ENCODE data around the gene THNSL1.
"Not testable (repeated sequence)": the region's sequence is repeated elsewhere in the genome, so short reads cannot be mapped to it uniquely, and the experiment has no call there.

Gene THNSL1
- total RNA-seq, result 2.7 to 6.5 (median 3.3) reads per million in 4 donors

- peak; percentile 95 to 98 (median 96) for DNase-seq
Measured at GRCh38 chr10:25016376-25017153, at the start of gene THNSL1. Gene THNSL1, plus strand, starts transcription at chr10:25016612. Its CDS starts 6,612 bp downstream, at chr10:25023224.

GRCh38 chr10:24966962-24967481, 49.4 kb upstream of the THNSL1 start:
- no peak for DNase-seq

- no peak for DNase-seq
Measured at GRCh38 chr10:24968349-24968748, 48.1 kb upstream of the THNSL1 start.

- DNase-seq, result not testable (repeated sequence)
Measured at GRCh38 chr10:24968951-24969350, 47.5 kb upstream of the THNSL1 start.

- DNase-seq, result no peak
Measured at GRCh38 chr10:24969841-24970281, 46.6 kb upstream of the THNSL1 start.

- DNase-seq, result no peak
Measured at GRCh38 chr10:24971374-24971773, 45.0 kb upstream of the THNSL1 start.

GRCh38 chr10:24973163-24973562, 43.2 kb upstream of the THNSL1 start:
- DNase-seq, result no peak

- no peak for DNase-seq
Measured at GRCh38 chr10:24974976-24975375, 41.4 kb upstream of the THNSL1 start.

- DNase-seq, result no peak
Measured at GRCh38 chr10:24979685-24980084, 36.7 kb upstream of the THNSL1 start.

- DNase-seq, result no peak
Measured at GRCh38 chr10:24981161-24981710, 35.2 kb upstream of the THNSL1 start.

GRCh38 chr10:24982319-24983112, 33.9 kb upstream of the THNSL1 start:
- DNase-seq, result no peak

- no peak for DNase-seq
Measured at GRCh38 chr10:24983130-24983529, 33.3 kb upstream of the THNSL1 start.

GRCh38 chr10:24983946-24984345, 32.5 kb upstream of the THNSL1 start:
- no peak for DNase-seq

GRCh38 chr10:24984906-24985305, 31.5 kb upstream of the THNSL1 start:
- DNase-seq, result no peak

GRCh38 chr10:24988831-24989640, 27.4 kb upstream of the THNSL1 start:
- DNase-seq, result no peak

- DNase-seq, result no peak
Measured at GRCh38 chr10:24989867-24990266, 26.5 kb upstream of the THNSL1 start.

- no peak for DNase-seq
Measured at GRCh38 chr10:24991298-24991697, 25.1 kb upstream of the THNSL1 start.

GRCh38 chr10:24992512-24993133, 23.8 kb upstream of the THNSL1 start:
- no peak for DNase-seq

- no peak for DNase-seq
Measured at GRCh38 chr10:24993237-24993958, 23.0 kb upstream of the THNSL1 start.

GRCh38 chr10:24995072-24995471, 21.3 kb upstream of the THNSL1 start:
- DNase-seq, result no peak

GRCh38 chr10:24998044-24998443, 18.4 kb upstream of the THNSL1 start:
- no peak for DNase-seq

Data from T-helper 1 cell (primary cell).